Loucy (cell line): ENCODE results near the gene ITIH3.

ENCODE experiments used
- CTCF ChIP-seq: fragments of 200-600 bp; sonication (generic); conservative IDR thresholded peaks from 2 replicates; pipeline ENCODE4 v1.5.1; 2014; ENCODE audit warnings: mild to moderate bottlenecking, antibody characterized with exemption, low read length
- EZH2phosphoT487 ChIP-seq: fragments of 200-600 bp; IDR thresholded peaks from 2 replicates; pipeline ENCODE4 v1.6.1; 2018; ENCODE audit warnings: antibody characterized with exemption, mild to moderate bottlenecking, moderate library complexity, borderline replicate concordance

DNA sequence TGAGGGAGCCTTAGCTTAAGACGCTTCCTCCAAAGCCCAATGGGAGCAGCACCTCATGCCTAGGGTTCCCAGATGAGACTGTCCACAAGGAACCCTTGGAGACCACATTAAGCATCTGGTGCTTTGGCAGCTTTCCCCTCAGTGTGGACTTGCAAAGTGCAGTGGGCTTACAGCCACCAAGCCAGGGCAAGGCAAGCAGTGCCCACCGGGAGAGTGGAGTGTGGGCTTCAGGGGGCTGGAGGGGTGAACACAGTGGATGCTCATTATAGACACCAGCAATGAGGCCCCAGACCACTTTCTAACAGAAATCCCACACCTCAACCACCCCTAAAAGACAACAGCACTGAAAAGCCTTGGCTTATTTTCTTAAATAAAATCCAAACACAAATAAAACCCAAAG is 49.3 kb downstream of the ITIH3 start:
- TF ChIP-seq CTCF, result no peak
- TF ChIP-seq EZH2phosphoT487, result no peak
